HG03378 (cell line): ENCODE measurements around the gene WDR55.
"Not testable (repeated sequence)": the region's sequence is repeated elsewhere in the genome, so short reads cannot be mapped to it uniquely, and the experiment has no call there.

Experiments
- ATAC-seq: cut with Tn5 transposase; IDR thresholded peaks from one replicate; pipeline ENCODE4 v1.9.1; 2021; ENCODE audit warnings: mild to moderate bottlenecking, moderate library complexity; ENCODE audit not compliant: unreplicated experiment

WDR55 gene

GRCh38 chr5:140707812-140708211, 43.1 kb downstream of the WDR55 start:
- no peak for ATAC-seq

- not testable (repeated sequence) for ATAC-seq
Measured at GRCh38 chr5:140708787-140709186, 44.1 kb downstream of the WDR55 start.

GRCh38 chr5:140710899-140711552, 46.3 kb downstream of the WDR55 start:
- ATAC-seq = peak; percentile 87

- ATAC-seq = no peak
Measured at GRCh38 chr5:140711794-140712193, 47.1 kb downstream of the WDR55 start.

GRCh38 chr5:140713562-140714094, 48.9 kb downstream of the WDR55 start:
- ATAC-seq = no peak

- not testable (repeated sequence) for ATAC-seq
Measured at GRCh38 chr5:140716238-140716637, 51.5 kb downstream of the WDR55 start.

GRCh38 chr5:140718266-140718592, 53.5 kb downstream of the WDR55 start:
- no peak for ATAC-seq

- not testable (repeated sequence) for ATAC-seq
Measured at GRCh38 chr5:140720738-140721137, 56.0 kb downstream of the WDR55 start.

GRCh38 chr5:140721395-140721794, 56.7 kb downstream of the WDR55 start:
- not testable (repeated sequence) for ATAC-seq
